ENCODE data around the gene HBE1.

- TF ChIP-seq YBX1 (IDR thresholded peaks at IDR 0.05) (no peak), ZNF175 (CRISPR knock-in tag; IDR thresholded peaks at IDR 0.05; ENCODE audit: low read depth) (no peak), CCAR2 (IDR thresholded peaks at IDR 0.05; ENCODE audit: low read depth, low read length) (no peak), SMC3 (conservative IDR thresholded peaks at IDR 0.05; ENCODE audit: insufficient read depth, low read depth, low read length) (no peak), LARP7 (IDR thresholded peaks at IDR 0.05) (no peak), NFYB (IDR thresholded peaks at IDR 0.05; ENCODE audit: extremely low read depth, insufficient read length) (no peak), NFIC (IDR thresholded peaks at IDR 0.05) (no peak), ZC3H11A (IDR thresholded peaks at IDR 0.05; ENCODE audit: low read depth, low read length) (no peak), BRF2 (IDR thresholded peaks at IDR 0.05; ENCODE audit: borderline replicate concordance, insufficient read depth, insufficient read length) (no peak), JUND (IDR thresholded peaks at IDR 0.05; ENCODE audit: borderline replicate concordance, low read depth, low read length) (no peak), JUND (tag; IDR thresholded peaks at IDR 0.05; ENCODE audit: borderline replicate concordance, low read depth, low read length) (no peak)
- TF ChIP-seq, protein P1, sequence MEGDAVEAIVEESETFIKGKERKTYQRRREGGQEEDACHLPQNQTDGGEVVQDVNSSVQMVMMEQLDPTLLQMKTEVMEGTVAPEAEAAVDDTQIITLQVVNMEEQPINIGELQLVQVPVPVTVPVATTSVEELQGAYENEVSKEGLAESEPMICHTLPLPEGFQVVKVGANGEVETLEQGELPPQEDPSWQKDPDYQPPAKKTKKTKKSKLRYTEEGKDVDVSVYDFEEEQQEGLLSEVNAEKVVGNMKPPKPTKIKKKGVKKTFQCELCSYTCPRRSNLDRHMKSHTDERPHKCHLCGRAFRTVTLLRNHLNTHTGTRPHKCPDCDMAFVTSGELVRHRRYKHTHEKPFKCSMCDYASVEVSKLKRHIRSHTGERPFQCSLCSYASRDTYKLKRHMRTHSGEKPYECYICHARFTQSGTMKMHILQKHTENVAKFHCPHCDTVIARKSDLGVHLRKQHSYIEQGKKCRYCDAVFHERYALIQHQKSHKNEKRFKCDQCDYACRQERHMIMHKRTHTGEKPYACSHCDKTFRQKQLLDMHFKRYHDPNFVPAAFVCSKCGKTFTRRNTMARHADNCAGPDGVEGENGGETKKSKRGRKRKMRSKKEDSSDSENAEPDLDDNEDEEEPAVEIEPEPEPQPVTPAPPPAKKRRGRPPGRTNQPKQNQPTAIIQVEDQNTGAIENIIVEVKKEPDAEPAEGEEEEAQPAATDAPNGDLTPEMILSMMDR (IDR thresholded peaks at IDR 0.05 in 2 of 3, conservative IDR thresholded peaks at IDR 0.05 in 1 of 3; ENCODE audit: insufficient read depth in 2 of 3, low read depth in 1 of 3, low read length in 3 of 3) = no peak
- TF ChIP-seq, protein P2, sequence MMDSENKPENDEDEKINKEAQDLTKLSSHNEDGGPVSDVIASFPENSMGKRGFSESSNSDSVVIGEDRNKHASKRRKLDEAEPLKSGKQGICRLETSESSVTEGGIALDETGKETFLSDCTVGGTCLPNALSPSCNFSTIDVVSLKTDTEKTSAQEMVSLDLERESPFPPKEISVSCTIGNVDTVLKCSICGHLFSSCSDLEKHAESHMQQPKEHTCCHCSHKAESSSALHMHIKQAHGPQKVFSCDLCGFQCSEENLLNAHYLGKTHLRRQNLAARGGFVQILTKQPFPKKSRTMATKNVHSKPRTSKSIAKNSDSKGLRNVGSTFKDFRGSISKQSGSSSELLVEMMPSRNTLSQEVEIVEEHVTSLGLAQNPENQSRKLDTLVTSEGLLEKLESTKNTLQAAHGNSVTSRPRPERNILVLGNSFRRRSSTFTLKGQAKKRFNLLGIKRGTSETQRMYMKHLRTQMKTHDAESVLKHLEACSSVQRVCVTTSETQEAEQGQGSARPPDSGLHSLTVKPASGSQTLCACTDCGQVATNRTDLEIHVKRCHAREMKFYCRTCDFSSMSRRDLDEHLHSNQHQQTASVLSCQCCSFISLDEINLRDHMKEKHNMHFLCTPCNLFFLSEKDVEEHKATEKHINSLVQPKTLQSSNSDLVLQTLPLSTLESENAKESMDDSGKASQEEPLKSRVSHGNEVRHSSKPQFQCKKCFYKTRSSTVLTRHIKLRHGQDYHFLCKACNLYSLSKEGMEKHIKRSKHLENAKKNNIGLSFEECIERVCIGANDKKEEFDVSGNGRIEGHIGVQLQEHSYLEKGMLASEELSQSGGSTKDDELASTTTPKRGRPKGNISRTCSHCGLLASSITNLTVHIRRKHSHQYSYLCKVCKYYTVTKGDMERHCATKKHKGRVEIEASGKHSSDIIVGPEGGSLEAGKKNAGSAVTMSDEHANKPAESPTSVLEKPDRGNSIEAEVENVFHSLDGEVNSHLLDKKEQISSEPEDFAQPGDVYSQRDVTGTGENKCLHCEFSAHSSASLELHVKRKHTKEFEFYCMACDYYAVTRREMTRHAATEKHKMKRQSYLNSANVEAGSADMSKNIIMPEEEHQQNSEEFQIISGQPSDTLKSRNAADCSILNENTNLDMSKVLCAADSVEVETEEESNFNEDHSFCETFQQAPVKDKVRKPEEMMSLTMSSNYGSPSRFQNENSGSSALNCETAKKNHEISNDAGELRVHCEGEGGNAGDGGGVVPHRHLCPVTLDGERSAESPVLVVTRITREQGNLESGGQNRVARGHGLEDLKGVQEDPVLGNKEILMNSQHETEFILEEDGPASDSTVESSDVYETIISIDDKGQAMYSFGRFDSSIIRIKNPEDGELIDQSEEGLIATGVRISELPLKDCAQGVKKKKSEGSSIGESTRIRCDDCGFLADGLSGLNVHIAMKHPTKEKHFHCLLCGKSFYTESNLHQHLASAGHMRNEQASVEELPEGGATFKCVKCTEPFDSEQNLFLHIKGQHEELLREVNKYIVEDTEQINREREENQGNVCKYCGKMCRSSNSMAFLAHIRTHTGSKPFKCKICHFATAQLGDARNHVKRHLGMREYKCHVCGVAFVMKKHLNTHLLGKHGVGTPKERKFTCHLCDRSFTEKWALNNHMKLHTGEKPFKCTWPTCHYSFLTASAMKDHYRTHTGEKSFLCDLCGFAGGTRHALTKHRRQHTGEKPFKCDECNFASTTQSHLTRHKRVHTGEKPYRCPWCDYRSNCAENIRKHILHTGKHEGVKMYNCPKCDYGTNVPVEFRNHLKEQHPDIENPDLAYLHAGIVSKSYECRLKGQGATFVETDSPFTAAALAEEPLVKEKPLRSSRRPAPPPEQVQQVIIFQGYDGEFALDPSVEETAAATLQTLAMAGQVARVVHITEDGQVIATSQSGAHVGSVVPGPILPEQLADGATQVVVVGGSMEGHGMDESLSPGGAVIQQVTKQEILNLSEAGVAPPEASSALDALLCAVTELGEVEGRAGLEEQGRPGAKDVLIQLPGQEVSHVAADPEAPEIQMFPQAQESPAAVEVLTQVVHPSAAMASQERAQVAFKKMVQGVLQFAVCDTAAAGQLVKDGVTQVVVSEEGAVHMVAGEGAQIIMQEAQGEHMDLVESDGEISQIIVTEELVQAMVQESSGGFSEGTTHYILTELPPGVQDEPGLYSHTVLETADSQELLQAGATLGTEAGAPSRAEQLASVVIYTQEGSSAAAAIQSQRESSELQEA (IDR thresholded peaks at IDR 0.05; ENCODE audit: low read depth) = no peak
Observed at GRCh38 chr11:5250543-5251204, 19.1 kb downstream of the HBE1 start.

Measured in K562 (cell line).